ENCODE measurements around the gene CHPF. TPM values are rescaled to one million over a fixed set of nuclear protein-coding genes. Genes with fewer than 3 reads are reported as not detected.

CHPF gene, protein sequence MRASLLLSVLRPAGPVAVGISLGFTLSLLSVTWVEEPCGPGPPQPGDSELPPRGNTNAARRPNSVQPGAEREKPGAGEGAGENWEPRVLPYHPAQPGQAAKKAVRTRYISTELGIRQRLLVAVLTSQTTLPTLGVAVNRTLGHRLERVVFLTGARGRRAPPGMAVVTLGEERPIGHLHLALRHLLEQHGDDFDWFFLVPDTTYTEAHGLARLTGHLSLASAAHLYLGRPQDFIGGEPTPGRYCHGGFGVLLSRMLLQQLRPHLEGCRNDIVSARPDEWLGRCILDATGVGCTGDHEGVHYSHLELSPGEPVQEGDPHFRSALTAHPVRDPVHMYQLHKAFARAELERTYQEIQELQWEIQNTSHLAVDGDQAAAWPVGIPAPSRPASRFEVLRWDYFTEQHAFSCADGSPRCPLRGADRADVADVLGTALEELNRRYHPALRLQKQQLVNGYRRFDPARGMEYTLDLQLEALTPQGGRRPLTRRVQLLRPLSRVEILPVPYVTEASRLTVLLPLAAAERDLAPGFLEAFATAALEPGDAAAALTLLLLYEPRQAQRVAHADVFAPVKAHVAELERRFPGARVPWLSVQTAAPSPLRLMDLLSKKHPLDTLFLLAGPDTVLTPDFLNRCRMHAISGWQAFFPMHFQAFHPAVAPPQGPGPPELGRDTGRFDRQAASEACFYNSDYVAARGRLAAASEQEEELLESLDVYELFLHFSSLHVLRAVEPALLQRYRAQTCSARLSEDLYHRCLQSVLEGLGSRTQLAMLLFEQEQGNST
- total RNA-seq: 40.2 and 41.9 TPM in 2 replicates

DNA sequence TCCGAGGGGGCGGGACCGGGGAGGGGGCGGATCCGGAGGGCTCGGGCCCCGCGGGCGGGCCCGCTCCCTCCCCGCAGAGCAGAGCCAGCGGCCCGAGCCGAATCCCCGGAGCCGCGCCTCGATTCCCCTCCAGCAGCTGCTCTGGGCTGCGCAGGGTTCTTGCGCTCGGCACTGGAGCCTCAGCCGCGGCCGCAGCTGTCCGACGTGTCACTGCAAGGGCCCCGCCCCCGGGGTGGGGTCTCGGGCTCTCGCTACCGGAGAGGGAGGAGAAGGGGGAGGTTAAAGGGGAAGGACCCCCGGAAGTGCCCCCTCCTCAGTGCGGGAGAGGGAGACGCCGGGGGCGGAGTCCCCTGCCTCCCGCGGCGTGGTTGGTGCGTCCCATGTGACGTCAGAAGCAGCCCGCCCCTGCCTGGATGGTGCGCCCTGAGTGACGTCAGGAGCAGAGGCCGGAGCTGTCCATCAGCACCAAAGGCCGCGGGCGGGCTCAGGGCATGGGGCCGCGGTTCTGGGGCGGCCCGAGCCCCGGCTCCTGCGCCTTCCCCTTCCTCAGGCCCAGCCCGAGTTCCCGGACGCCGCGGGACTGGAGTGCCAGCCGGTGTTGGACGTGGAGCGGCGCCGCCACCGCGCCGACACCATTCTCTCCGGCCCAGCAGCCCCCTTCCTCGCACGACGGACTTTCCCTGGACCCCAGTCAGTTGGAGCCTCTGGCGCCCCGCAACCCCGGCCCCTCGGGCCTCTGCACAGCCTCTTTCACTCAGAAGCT, at the start of gene CHPF, which contains the start of gene TMEM198:
Gene CHPF, minus strand, starts transcription at position 214 of the 763 bp plus-strand sequence. CDS start 271 bp downstream, outside the sequence.
Gene TMEM198, plus strand, starts transcription at position 433 of the 763 bp plus-strand sequence. CDS start 700 bp downstream, outside the sequence.
- H3K27me3 Mint-ChIP-seq (ENCODE audit: low read depth): peaks cover 16% of the 10 kb centered on the region
- H3K4me1 Mint-ChIP-seq (ENCODE audit: low read depth): peaks cover 11% of the 10 kb centered on the region
- H3K4me3 Mint-ChIP-seq (ENCODE audit: low read depth): peak within 1 kb of the TSS; percentile 91
- peaks cover 11% of the 10 kb centered on the region for H3K36me3 Mint-ChIP-seq (ENCODE audit: low read depth)
- intact Hi-C loops (cut with micrococcal nuclease): loop anchor here (1.0 to 10.0 kb wide), 5 partner anchors 9 to 369 kb away; partner anchors contain the start of genes CNPPD1, RETREG2, SLC23A3 and STK11IP
- peak; percentile 93 for DNase-seq (ENCODE audit: low spot score)
- no peaks in the 10 kb centered on the region for H3K9me3 Mint-ChIP-seq
- H3K27ac Mint-ChIP-seq: peak within 1 kb of the TSS; percentile 71

DNA sequence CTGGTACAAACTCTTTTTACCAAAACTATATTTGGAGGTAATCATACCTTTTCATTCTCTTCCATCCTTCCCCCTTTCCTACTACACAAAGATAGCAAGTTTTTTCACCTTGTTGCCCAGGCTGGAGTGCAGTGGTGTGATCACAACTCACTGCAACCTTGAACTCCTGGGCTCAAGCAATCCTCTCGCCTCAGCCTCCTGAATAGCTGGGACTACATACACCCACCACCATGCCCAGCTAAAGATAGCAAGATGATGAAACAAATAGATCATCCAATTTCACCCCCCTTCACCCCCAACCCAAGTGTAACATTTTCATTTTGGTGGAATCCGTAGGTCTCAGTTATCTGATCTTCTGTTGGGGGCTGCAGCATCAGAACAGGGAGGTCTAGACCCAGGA, 49.5 kb upstream of the CHPF start:
- Mint-ChIP-seq H3K36me3 (ENCODE audit: low read depth) (no peaks in the 10 kb centered on the region), H3K27ac (no peak overlapping the region), H3K27me3 (ENCODE audit: low read depth) (peaks cover 1% of the 10 kb centered on the region), H3K4me3 (ENCODE audit: low read depth) (no peak overlapping the region), H3K4me1 (ENCODE audit: low read depth) (peaks cover 10% of the 10 kb centered on the region), H3K9me3 (no peaks in the 10 kb centered on the region)
- DNase-seq (ENCODE audit: low spot score): no peak
- intact Hi-C loops (cut with micrococcal nuclease): no loop called here

DNA sequence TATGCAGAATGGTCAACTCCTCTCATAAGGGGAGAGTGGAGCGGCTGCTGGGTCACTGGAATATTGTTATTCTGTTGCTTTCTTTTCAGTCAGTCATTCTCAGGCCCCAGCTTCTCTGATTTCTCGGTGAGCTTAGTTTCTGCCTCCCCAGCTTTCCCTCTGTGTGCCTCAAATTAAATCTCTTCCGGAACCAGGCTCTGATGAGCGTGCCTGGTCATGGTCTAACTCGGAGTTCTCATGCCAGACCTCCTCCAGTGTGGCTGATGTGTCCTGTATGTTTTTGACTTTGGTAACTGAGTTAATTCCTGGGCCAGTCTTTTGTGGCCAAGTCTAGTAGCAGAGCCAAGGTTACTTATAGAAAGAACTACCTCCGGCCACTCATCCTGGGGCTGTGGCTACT, 49.1 kb upstream of the CHPF start:
- peaks cover 1% of the 10 kb centered on the region for H3K27me3 Mint-ChIP-seq (ENCODE audit: low read depth)
- H3K4me1 Mint-ChIP-seq (ENCODE audit: low read depth): peaks cover 8% of the 10 kb centered on the region
- intact Hi-C loops (cut with micrococcal nuclease): no loop called here
- DNase-seq (ENCODE audit: low spot score): no peak
- no peak overlapping the region for H3K27ac Mint-ChIP-seq
- H3K9me3 Mint-ChIP-seq: no peaks in the 10 kb centered on the region
- H3K4me3 Mint-ChIP-seq (ENCODE audit: low read depth): no peak overlapping the region
- H3K36me3 Mint-ChIP-seq (ENCODE audit: low read depth): no peaks in the 10 kb centered on the region

DNA sequence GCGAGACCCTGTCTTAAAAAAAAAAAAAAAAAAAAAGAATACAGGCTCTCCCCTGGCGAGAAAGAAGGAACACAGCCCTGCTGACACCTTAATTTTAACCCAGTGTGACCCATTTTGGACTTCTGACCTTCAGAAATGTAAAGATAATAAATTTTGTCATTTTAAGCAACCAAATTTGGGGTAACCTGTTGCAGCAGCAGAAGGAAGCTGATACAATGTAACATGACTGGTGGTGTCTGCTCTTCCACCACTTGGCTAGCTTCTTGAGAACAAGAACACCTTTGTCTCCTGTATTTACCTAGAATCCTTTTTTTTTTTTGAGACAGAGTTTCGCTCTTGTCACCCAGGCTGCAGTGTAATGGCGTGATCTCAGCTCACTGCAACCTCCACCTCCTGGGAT, 47.5 kb upstream of the CHPF start:
- Mint-ChIP-seq H3K4me3 (ENCODE audit: low read depth) (no peak overlapping the region), H3K27me3 (ENCODE audit: low read depth) (peaks cover 3% of the 10 kb centered on the region), H3K27ac (no peak overlapping the region), H3K4me1 (ENCODE audit: low read depth) (peaks cover 3% of the 10 kb centered on the region), H3K36me3 (ENCODE audit: low read depth) (no peaks in the 10 kb centered on the region), H3K9me3 (no peaks in the 10 kb centered on the region)
- intact Hi-C loops (cut with micrococcal nuclease): no loop called here
- DNase-seq (ENCODE audit: low spot score): no peak

DNA sequence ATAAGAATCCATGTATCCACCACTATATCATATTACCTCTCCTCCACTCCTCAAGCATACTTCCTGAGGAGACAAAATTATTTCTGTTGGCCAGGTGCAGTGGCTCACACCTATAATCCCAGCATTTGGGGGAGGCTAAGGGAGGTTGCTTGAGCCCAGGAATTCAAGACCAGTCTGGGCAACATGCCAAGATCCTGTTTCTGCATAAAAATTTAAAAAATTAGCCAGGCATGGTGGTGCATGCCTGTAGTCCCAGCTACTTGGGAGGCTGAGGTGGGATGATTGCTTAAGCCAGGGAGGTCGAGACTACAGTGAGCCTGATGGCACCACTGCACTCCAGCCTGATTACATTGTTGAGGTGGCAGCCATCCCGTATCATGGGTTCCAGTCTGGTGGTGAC, 37.7 kb upstream of the CHPF start:
- no peaks in the 10 kb centered on the region for H3K4me1 Mint-ChIP-seq (ENCODE audit: low read depth)
- H3K27ac Mint-ChIP-seq: no peak overlapping the region
- H3K36me3 Mint-ChIP-seq (ENCODE audit: low read depth): no peaks in the 10 kb centered on the region
- H3K27me3 Mint-ChIP-seq (ENCODE audit: low read depth): peaks cover 17% of the 10 kb centered on the region
- no peak overlapping the region for H3K4me3 Mint-ChIP-seq (ENCODE audit: low read depth)
- intact Hi-C loops (cut with micrococcal nuclease): loop anchor here (5.0 kb wide), 1 partner anchor 794 kb away; no protein-coding TSS in a partner anchor
- no peaks in the 10 kb centered on the region for H3K9me3 Mint-ChIP-seq
- no peak for DNase-seq (ENCODE audit: low spot score)

DNA sequence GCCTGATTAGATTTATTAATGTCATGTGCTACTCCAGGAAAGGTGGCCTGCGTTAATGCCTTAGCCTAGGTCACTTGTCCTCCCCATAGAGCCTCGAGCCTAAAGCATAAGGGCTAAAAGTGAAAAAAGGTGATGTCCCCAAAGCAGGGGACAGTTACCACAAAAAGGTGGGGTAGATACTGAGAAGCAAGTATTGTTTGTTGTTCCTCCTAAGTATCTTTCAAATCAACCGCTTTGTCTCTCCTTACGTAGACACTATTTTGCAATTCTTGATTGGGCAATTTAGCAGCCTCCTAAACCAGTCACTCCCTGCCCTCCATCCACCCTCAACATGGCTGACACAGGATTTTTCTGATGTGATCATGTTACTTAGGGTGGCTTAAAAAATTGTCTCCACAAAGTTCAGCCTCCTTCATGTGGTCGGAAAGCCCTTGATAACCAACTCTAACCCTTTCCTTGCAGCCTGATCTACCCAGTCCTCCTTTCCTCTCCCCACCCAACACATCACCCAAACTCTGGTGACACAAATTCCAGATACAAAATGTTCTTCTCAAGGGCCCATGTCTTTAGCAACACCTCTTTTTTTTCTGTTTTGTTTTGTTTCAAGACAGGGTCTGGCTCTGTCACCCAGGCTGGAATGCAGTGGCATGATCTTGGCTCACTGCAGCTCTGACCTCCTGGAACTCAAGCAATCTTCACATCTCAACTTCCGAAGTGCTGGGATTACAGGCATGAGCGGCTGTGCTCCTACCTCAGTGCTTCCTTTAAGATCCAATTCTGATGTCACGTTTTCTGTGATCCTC, 35.4 kb upstream of the CHPF start:
- Mint-ChIP-seq H3K9me3 (no peaks in the 10 kb centered on the region), H3K27me3 (ENCODE audit: low read depth) (peaks cover 10% of the 10 kb centered on the region), H3K4me1 (ENCODE audit: low read depth) (no peaks in the 10 kb centered on the region), H3K27ac (no peak overlapping the region), H3K4me3 (ENCODE audit: low read depth) (no peak overlapping the region), H3K36me3 (ENCODE audit: low read depth) (no peaks in the 10 kb centered on the region)
- DNase-seq (ENCODE audit: low spot score): no peak
- intact Hi-C loops (cut with micrococcal nuclease): no loop called here

DNA sequence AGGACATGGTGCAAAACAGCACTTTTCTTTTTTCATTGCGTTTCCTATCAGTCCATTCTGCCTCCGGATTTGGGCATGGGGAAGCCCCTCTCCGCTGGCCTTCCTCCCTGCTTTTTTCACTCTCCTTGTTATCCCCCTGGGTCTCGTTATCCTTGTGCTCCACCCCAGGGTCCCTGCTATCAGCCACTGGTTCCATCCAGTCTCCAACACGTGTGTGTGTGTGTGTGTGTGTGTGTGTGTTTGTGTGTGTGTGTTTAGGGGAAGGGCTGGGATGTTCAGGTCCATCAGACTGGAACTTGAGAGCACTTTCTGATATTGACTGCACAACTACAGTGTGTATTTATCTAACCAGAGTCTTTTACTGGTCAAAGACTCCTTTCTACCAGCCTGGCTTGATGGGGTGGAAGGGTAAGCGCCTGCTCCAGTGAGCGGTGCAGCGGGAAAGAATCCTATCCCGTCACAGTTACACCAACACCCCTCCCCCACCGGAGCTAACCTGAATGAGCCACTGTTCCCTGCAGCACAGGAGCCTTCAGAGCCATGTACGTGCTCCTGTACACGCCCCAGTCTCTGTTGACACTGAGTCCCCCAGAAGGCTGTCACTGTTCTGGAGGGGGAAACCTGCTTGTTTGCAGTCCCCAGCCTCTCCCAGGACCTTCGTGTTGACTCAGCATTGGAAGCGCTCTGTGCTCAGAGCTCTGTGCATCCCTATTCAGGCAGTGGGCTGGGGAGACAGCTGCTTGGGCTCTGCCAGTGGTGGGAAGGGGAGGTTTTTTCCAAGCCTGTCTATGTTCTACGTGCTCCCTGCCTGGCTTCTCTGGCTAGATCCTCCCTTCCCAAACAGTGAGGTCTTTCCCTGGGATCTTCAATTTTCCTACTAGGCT, 33.1 kb upstream of the CHPF start:
- H3K27me3 Mint-ChIP-seq (ENCODE audit: low read depth): peaks cover 26% of the 10 kb centered on the region

DNA sequence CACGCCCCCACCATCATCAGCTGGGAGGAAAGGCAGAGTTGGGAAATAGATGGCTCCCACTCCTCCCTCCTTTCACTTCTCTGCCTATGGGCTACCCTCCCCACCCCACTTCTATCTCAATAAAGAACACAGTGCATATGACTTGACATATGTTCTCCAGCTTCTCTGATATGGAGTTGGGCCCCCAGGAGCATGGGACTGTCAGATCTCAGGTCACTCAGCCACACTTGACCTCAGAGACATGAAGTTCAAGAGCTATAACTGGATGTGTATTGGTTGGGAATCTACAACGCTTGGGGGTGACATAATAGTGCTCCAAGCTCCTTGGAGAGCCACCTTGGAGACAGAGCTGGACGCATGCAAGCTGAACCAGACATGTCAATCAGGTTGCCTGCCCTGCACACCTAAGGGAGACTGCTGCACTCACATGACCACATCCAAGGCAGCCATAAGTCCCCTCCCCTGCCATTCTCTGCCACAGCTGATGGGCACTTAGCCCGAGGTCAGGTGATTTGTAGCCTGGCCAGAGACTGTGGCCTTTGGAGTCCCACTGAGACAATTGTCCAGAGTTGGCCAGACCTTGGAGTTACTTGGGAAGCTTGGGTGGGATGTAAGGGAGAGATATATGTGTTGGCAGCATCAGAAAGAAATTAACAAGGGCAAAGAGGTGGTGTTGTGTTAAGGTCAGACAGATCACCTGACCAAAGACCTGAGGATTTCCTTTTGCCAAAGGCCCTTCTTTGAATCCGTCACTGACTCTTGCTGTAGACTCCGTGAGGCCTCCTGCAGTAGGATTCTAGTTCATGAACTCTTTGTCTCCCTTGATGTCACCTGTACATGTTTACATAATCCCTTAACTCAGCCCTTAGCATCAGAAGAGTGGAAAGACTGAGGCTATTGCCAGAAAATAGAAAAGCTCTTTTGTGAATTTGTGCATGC, 32.2 kb upstream of the CHPF start:
- Mint-ChIP-seq H3K4me1 (ENCODE audit: low read depth) (no peaks in the 10 kb centered on the region), H3K27me3 (ENCODE audit: low read depth) (peaks cover 27% of the 10 kb centered on the region), H3K9me3 (no peaks in the 10 kb centered on the region), H3K27ac (no peak overlapping the region), H3K36me3 (ENCODE audit: low read depth) (no peaks in the 10 kb centered on the region), H3K4me3 (ENCODE audit: low read depth) (no peak overlapping the region)
- no peak for DNase-seq (ENCODE audit: low spot score)
- intact Hi-C loops (cut with micrococcal nuclease): no loop called here

More for the DNA sequence above, 33.1 kb upstream of the CHPF start:
- DNase-seq (ENCODE audit: low spot score): no peak
- no peaks in the 10 kb centered on the region for H3K4me1 Mint-ChIP-seq (ENCODE audit: low read depth)
- no peaks in the 10 kb centered on the region for H3K36me3 Mint-ChIP-seq (ENCODE audit: low read depth)
- H3K9me3 Mint-ChIP-seq: no peaks in the 10 kb centered on the region
- intact Hi-C loops (cut with micrococcal nuclease): no loop called here
- H3K27ac Mint-ChIP-seq: no peak overlapping the region
- H3K4me3 Mint-ChIP-seq (ENCODE audit: low read depth): no peak overlapping the region

DNA sequence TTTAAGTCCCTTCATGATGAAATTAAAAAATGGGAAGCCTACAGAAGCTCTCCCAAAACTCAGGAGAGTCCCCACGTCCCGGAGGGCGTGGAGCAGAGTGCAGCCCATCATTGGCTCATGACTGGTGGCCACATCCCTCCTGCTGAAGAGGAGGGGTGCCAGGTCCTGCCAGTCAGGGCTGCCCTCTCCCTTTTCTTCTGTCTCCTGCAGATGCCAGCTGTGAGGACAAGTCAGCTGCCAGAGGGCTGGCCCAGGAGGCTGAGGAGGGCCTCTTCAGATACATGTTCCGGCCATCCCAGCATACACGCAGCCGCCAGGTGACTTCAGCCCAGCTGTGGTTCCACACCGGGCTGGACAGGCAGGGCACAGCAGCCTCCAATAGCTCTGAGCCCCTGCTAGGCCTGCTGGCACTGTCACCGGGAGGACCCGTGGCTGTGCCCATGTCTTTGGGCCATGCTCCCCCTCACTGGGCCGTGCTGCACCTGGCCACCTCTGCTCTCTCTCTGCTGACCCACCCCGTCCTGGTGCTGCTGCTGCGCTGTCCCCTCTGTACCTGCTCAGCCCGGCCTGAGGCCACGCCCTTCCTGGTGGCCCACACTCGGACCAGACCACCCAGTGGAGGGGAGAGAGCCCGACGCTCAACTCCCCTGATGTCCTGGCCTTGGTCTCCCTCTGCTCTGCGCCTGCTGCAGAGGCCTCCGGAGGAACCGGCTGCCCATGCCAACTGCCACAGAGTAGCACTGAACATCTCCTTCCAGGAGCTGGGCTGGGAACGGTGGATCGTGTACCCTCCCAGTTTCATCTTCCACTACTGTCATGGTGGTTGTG, 31.1 kb upstream of the CHPF start:
- Mint-ChIP-seq H3K4me1 (ENCODE audit: low read depth) (no peaks in the 10 kb centered on the region), H3K9me3 (no peaks in the 10 kb centered on the region), H3K4me3 (ENCODE audit: low read depth) (no peak overlapping the region), H3K27ac (no peak overlapping the region), H3K27me3 (ENCODE audit: low read depth) (peaks cover 32% of the 10 kb centered on the region), H3K36me3 (ENCODE audit: low read depth) (no peaks in the 10 kb centered on the region)
- intact Hi-C loops (cut with micrococcal nuclease): no loop called here
- no peak for DNase-seq (ENCODE audit: low spot score)

DNA sequence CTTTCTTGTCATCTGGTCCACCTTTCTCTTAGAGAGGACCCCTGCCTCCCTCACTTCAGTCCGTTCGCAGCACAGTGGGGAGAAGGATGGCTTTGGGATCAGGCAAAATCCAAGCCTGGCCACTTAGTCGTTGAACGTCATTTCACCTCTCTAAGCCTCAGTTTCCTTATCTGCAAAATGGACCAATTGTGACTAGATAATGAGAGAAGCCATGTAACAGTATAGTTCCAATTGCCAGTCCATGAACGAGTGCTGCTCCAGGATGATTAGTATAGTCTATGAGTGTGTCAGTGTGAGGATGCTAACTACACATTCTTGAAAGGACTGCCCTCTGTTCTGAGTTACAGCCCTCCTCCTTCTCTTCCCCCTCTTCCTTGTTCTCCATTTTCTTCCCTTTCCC, 29.6 kb upstream of the CHPF start:
- no peaks in the 10 kb centered on the region for H3K36me3 Mint-ChIP-seq (ENCODE audit: low read depth)
- no peaks in the 10 kb centered on the region for H3K9me3 Mint-ChIP-seq
- intact Hi-C loops (cut with micrococcal nuclease): no loop called here
- H3K4me3 Mint-ChIP-seq (ENCODE audit: low read depth): no peak overlapping the region
- H3K4me1 Mint-ChIP-seq (ENCODE audit: low read depth): no peaks in the 10 kb centered on the region
- H3K27ac Mint-ChIP-seq: no peak overlapping the region
- DNase-seq (ENCODE audit: low spot score): no peak
- H3K27me3 Mint-ChIP-seq (ENCODE audit: low read depth): peaks cover 34% of the 10 kb centered on the region
